HG03378 (cell line): ENCODE data around the gene STAG1.
"Not testable (repeated sequence)": the region's sequence is repeated elsewhere in the genome, so short reads cannot be mapped to it uniquely, and the experiment has no call there.

Experiments used
- ATAC-seq: cut with Tn5 transposase; IDR thresholded peaks from one replicate; pipeline ENCODE4 v1.9.1; 2021; ENCODE audit warnings: mild to moderate bottlenecking, moderate library complexity; ENCODE audit not compliant: unreplicated experiment

The STAG1 gene

GRCh38 chr3:136749091-136749490, 3.1 kb downstream of the STAG1 start:
- ATAC-seq, result no peak

DNA sequence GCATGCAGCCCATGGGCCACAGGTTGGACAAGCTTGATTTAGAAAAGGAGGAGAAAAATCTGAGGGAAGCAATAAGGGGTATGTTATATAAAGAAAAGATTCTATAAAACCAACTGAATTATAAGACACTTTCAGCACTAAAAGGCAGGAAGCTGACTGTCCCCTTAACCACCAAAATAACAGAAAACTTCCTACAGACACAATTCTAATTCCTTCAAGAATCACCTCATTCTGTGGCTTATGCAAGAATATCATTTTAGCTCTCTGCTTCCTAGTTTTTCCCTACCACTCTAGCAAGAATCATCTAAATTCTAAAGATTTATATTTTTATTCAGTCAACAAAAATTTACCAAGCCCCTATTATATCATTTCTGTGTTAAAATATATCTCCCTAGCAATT, 6.3 kb downstream of the STAG1 start:
- no peak for ATAC-seq

DNA sequence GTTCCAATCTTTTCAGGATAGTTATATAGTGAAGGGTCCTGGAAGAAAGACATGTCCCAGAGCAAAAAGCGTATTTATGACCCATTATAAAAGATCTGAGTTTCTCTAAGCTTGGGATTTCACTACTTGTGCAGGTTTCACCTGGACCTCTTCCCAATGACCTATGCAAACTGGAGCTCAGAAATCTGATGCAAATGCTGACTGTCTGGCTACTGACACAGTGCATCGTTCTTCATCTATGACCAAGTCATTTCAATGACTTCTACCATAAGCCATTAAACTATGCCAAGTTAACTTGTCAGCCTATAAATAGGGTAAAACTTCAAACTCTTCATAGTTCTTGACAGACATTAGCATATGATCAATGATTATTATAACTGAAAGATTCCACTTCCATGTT, 11.1 kb downstream of the STAG1 start:
- no peak for ATAC-seq

GRCh38 chr3:136740351-136740958, 11.7 kb downstream of the STAG1 start:
- ATAC-seq, result no peak

DNA sequence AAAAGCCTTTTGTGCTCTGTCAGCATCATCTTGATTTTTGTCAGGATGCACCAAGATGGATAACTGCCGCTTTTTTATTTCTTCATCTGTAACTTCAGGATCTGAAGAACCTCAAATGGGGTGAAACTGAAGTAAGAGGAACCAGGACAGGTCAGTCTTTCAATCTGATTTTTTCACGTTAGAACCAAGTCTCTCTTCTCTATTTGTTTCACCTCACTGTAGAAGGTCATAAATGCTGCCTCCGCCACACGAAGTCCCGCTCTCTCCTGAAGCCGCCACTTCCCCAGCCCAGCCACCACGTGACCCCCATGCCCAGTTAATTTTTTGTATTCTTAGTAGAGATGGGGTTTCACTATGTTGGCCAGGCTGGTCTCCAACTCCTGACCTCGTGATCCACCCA, 15.2 kb downstream of the STAG1 start:
- not testable (repeated sequence) for ATAC-seq

- no peak for ATAC-seq
Measured at GRCh38 chr3:136735103-136735502, 17.1 kb downstream of the STAG1 start.

GRCh38 chr3:136734382-136735070, 17.7 kb downstream of the STAG1 start:
- no peak for ATAC-seq

- no peak for ATAC-seq
Measured at GRCh38 chr3:136733317-136733833, 18.8 kb downstream of the STAG1 start.

DNA sequence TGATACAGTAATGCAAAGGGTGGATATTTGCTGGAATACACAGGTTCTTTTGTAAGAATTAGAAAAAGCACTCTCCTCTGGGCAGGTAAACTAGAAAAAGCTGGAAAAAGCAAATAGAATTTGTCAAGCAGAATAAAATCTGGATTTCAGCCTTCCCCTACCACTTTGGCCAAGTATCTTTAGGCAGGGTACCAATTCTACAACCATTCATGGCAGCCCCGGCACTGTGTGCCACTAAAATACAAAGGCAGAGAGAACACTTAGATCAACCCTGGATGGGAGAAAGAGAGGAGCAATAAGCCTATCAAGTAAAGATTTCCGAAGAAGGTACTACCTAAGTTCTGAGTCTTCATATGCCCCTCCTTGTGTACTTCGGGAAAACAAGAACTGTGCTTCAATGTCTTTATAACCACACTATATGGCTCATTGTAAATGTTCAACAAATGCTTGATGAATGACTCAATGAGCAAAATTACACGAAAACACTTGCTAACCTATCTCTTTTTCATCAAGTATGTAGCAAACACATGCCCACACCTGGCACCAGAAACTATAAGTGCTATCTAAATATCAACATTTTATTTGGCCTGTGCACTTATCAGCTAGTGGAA, 20.8 kb downstream of the STAG1 start:
- ATAC-seq, result no peak

- peak; percentile 47 for ATAC-seq
Measured at GRCh38 chr3:136730595-136731273, 21.4 kb downstream of the STAG1 start.

DNA sequence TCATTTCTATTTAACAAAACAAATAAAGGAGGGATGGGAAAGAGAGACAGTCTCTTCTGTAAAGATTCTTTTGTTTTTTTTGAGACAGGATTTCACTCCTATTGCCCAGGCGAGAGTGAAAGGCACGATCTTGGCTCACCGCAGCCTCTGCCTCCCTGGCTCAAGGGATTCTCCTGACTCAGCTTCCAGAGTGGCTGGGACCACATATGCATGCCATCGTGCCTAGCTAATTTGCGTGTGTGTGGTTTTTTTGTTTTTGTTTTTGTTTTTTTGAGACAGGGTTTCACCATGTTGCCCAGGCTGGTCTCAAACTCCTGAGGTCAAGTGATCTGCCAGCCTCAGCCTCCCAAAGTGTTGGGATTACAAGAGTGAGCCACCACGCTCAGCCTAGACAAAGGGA, 23.3 kb downstream of the STAG1 start:
- no peak for ATAC-seq

GRCh38 chr3:136728473-136728872, 23.7 kb downstream of the STAG1 start:
- ATAC-seq, result peak; percentile 68

DNA sequence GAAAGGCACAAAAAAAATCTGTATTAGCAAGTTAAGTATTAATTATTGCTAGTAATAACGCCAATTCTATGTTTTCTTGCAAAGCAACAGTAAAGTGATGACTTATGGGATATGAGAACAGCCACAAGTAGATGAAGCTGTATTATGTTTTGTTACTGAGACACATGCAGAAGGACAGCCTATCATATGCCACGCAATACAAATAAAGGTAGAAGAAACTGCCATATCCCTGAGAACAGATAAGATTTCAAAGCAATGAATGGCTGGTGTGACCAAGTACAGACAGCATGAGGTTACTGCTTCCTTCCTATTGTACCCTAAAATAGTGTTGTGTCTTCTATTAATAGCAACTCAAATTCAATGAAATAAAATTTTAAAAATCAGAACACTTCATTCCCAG, 26.7 kb downstream of the STAG1 start:
- ATAC-seq, result no peak

DNA sequence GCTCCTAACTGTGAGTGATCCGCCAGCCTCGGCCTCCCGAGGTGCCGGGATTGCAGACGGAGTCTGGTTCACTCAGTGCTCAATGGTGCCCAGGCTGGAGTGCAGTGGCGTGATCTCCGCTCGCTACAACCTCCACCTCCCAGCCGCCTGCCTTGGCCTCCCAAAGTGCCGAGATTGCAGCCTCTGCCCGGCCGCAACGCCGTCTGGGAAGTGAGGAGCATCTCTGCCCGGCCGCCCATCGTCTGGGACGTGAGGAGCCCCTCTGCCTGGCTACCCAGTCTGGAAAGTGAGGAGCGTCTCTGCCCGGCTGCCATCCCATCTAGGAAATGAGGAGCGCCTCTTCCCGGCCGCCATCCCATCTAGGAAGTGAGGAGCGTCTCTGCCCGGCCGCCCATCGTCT, 29.3 kb downstream of the STAG1 start:
- ATAC-seq, result not testable (repeated sequence)

DNA sequence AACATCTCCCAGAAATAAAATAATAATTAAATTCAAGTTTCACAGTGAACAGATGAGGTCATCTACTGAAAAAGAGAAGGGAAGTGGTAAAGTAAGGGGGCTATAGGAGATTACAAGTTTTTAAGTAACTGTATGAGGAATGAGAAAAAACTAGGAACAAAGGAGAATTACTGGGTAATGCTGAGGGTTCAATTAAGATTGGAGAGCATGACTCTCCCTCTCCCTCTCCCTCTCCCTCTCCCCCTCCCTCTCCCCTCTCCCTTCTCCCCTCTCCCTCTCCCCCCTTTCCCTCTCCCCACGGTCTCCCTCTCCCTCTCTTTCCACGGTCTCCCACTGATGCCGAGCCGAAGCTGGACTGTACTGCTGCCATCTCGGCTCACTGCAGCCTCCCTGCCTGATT, 29.8 kb downstream of the STAG1 start:
- not testable (repeated sequence) for ATAC-seq

DNA sequence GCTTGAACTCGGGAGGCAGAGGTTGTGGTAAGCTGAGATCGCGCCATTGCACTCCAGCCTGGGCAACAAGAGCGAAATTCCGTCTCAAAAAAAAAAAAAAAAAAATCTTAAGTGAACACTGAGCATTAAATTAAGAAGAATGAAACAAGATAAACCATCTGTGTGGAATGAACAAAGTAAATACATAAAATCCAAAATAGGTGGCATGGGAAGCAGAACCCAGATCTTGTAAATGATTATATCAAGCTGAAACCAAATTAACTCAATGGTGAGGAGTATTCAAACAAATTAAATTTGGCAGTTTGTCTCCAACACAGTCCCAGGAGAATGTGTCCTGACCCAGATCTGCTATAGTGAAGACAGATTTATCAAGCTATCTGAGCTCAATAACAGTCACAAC, 32.1 kb downstream of the STAG1 start:
- no peak for ATAC-seq

DNA sequence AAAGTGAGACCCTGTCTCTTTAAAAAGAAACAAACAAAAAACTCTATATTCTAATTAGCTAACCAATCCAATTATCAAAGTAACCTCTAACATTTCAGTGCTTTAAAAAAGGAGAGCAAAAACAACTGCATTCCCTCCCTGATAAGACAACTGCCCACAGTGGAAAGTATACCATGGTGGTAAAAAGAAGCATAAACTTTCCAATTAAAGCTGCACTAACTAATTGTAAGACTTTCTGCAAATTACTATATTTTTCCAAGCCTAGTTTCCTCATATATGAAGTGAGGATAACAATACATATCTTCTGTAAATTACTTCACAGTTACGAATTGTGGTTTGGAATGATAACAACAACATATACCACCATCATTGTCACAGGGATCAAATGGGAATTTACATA, 35.5 kb downstream of the STAG1 start:
- no peak for ATAC-seq

DNA sequence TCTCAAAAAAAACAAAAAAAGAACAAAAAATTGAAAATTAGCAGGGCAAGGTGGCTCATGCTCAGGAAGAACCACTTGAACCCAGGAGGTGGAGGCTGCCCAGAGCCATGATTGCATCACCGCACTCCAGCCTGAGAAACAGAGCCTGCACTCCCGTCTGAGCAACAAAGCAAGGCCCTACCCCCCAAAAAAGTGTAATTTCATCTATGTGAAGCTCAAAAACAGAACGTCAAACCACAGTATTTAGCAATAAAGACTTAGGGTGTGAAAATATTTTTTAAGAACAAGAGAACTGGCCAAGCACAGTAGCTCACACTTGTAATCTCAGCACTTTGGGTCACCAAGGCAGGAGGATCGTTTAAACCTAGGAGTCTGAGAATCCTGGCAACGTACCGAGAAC, 38.2 kb downstream of the STAG1 start:
- no peak for ATAC-seq

DNA sequence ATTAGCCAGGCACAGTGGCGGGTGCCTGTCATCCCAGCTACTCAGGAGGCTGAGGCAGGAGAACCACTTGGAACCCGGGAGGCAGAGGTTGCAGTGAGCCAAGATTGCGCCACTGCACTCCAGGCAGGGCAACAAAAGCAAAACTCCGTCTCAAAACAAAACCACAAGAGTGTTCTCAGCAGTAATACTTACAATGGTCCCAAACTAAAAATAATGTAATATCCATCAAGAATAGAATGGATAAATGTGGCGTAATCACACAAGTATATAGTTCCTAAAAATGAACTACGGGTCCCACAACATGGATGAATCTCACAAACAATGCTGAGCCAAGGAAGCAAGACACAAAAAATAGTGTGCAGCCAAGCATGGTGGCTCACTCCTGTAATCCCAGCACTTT, 39.2 kb downstream of the STAG1 start:
- no peak for ATAC-seq

DNA sequence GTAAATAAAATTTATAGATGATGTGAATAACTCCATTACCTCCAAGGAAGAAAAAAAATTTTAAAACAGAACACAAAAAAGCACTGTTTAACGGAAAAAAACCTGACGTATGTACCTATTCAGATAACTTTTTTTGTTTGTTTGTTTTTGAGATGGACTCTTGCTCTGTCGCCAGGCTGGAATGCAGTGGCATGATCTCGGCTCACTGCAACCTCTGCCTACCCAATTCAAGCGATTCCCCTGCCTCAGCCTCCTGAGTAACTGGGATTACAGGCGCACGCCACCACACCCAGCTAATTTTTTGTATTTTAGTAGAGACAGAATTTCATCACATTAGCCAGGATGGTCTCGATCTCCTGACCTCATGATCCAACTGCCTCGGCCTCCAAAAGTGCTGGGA, 40.3 kb downstream of the STAG1 start:
- ATAC-seq, result not testable (repeated sequence)

DNA sequence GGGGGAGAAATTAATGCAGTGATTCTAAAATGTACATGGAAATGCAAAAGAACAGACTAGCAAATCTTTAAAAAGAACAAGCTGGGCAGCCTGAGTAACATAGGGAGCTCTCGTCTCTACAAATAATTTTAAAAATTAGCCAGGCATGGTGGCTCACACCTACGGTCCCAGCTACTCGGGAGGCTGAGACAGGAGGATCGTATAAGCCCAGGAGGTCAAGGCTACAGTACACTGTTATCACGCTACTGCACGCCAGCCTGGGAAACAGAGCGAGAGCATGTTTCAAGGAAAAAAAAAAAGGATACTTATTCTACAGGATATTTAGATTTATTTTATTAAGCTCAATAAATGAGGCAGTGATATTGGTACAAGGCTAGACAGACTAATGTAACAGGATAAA, 40.9 kb downstream of the STAG1 start:
- ATAC-seq, result no peak

DNA sequence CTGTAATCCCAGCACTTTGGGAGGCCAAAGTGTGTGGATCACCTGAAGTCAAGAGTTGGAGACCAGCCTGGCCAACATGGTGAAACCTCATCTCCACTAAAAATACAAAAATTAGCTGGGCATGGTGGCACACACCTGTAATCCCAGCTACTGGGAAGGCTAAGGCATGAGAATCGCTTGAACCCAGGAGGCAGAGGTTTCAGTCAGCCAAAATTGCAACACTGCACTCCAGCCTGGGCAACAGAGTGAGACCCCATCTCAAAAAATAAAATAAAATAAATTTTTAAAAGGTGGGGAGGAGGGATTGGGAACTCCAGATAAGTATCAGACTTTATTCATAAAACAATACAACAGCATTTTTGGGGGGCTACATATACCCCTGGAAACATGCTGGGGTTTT, 42.4 kb downstream of the STAG1 start:
- not testable (repeated sequence) for ATAC-seq
